ENCODE data around the gene WDR37. TPM values are rescaled to one million over a fixed set of nuclear protein-coding genes. Genes with fewer than 3 reads are reported as not detected.

Gene WDR37
- polyA plus RNA-seq, 1 donor: 12.5 TPM

DNA sequence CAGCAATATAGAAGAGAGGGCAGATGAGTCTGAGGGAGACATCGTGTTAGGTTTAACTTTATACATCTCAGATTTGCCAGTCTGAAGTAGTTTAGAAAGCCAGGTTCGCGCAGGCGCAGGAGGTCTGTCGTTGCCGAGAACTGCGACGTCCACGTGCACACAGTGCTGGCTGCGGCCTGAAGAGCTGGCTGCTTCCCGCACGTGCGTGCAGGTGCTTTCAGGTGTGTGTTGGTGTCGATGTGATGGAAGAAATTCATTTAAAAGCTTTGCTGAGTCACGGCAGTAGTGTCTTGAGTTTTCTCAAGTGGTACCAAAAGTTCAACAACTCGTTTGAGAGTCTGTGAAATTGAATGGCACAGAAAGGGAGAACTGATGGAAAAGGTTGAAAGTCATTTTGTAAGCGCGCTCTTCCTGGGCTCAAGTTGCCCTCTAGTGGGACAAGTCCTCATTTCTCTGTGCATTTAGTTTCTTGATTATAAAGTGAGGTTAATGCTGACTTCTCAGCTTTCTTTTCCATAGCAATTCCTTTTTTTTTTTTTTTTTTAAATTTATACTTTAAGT, 18.6 kb downstream of the WDR37 start:
- DNase-seq: no peak

DNA sequence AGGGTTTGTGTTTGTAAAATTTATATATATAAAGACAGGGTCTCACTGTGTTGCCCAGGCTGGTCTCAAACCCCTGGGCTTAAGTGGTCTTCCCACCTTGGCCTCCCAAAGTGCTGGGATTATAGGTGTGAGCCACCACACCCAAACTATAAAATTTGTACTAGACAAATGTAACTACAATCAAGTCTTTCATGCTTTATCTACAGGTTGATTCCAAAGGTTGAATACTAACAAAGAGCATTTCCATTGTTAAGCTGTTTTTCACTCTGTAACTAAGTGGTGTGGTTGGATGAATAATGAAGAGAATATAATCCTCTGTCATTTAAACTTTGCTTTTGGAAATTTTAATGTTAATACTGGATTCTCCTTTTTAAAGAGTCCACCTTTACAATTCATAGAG, 22.5 kb downstream of the WDR37 start:
- no peak for DNase-seq

DNA sequence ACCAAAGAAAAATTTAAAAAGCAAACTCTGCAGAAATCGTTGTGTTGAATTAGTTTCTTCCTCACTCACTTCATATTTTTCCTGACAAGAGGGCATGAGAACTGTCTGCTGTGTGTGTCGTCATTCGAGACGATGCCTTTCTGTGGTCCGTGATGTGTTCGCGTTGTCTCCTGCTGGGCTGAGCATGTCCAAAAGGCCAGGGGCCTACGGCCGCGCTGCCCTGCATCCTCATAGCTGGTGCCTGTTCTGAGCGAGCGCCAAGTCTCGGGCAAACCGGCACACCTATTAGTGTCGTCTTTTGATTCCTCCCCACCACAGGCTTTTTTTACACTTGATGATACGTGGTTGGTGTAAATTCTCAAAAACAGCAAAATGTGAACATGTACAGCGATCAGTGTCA, 27.4 kb downstream of the WDR37 start:
- DNase-seq: no peak

DNA sequence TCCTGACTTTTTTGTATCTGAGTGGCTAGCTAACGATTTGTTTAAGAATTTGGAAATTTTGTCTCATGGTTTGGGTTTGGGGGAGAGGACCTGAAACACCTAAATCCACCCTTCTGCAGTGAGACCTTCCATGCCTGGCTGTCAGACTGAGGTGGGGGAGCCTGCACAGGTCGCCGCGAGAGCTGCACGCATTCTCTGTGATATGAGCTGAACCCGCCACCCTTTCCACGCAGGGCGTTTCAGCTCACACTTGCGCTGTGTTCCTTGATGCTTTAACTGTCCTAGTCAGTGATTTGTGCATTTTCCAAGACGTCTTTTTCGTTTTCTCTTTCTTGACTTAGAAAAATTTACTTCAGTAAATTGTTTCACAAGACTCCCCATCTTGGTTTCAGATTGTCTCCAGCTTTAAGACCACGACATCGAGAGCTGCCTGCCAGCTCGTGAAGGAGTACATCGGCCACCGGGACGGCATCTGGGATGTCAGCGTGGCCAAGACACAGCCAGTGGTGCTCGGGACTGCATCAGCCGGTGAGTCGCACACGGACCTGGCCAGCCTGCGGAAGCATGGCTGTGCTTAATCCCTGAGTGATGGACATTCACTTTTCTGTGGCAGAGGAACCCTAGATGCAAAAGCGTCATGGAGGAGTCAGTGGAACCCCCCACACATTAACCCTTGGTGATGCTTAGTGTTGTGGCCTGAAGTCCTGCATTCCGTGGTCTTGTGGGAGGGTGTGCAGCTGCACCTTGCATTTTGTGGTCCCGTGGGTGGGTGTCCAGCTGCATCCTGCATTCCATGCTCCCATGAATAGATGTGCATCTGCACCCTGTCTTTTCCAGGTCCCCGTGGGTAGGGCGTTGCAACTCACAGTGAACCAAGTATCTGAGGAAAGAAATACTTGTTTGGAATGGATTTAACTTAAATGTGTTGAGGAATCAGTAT, 28.1 kb downstream of the WDR37 start:
- no peak for DNase-seq

DNA sequence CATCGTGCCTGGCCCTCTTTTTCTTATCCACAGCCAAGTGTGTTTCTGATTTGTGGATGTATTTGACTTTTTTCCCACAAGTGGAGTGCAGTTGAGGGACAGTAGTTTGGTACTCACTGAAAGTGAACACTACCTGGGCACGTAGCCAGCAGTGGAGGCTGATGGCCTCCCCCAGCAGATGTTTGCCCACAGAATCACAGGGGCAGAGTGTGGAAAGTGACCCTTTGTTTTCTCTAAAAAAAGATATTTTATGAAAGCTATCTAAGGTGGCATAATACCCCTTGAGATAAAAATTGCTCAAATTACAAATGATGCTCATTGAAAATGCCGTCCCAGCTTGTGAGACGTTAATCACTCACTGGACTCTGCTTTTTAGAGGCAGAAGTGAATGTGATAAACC, 29.1 kb downstream of the WDR37 start:
- DNase-seq: no peak

DNA sequence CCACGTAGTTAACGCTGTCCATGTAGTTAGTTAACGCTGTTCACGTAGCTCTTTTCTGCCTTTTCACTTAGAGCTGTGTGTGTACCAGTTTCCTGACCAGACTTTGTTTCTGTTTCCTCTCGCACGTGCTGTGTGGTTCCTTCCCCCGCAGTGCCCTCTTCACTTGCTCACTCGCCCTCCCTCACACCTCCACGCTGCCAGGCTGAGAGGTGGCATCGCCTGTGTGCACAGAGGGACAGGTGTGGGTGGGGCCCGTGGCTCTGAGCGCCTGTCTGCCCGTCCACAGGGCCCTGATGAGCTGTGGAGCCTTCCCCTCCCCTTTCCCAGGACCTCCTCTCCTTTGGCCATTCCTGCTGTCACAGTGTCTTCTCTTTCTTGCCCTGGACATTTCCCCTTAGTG, 30.6 kb downstream of the WDR37 start:
- DNase-seq: no peak

DNA sequence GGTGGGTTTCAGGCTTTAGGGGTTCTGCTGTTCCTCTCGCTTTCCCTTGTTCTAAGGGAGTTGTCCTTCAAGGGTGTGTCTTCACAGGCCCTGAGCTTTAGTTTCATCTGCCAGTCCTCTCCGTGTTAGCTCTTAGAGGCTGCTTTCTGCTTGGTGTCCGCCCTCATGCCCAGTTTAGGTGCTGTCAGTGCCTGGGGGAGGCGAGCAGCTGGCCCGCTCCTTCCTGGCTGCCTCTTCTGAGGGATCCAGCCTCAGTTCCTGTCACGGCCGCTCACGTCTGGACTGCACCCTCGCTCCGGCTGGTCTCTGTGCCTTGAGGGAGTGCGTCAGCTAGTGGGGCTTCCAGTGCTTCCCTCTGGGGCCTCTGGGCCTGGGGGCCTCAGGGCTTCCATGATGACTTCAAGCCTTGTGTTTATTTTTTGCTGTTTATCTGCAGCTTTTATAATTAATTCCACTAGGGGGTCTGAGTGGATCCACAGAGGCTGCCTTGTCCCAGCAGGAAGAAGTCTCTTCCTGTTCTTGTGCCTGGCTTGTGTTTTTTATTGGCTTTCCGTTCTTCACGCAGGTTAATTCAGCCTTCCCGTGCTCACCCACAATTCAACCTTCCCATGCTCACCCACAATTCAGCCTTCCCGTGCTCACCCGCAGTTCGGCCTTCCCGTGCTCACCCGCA, 33.0 kb downstream of the WDR37 start:
- no peak for DNase-seq

DNA sequence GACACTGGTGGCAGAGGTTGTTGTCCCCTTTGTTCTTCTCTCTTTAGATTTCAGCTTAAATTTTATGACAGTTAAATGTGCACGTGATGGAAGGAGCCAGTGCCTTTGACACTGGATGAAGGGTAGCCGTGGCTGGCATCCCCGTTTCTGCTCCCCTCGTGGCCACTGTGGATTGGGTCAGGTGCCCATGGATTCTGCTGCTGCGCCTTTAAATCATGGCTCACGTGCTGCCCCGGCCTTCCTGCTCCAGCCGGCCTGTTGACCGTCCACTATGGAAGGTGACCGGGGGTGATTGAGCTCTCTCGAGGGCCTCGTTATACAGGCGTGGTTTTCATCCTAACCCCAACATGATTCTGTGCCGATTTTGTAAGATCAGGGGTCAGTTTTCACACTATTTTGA, 34.5 kb downstream of the WDR37 start:
- no peak for DNase-seq

DNA sequence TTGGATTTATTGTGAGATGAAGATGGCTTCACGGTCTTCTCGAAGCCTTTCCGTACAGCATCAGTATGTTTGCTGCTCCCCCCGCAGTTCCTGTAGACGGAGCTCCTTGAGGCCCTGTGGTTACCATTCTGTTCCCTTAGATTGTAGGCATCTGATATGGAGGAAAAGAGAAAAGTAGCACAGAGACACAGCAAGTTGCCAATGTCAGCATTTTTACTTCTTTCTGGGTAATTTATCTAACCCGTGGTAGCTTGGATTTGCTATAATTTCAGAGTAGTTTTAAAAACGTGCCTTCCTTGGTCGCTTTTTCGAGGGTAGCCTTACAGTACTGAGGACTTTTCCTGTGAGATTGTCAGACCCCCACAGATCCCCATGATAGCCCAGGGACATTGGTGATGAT, 37.5 kb downstream of the WDR37 start:
- no peak for DNase-seq

DNA sequence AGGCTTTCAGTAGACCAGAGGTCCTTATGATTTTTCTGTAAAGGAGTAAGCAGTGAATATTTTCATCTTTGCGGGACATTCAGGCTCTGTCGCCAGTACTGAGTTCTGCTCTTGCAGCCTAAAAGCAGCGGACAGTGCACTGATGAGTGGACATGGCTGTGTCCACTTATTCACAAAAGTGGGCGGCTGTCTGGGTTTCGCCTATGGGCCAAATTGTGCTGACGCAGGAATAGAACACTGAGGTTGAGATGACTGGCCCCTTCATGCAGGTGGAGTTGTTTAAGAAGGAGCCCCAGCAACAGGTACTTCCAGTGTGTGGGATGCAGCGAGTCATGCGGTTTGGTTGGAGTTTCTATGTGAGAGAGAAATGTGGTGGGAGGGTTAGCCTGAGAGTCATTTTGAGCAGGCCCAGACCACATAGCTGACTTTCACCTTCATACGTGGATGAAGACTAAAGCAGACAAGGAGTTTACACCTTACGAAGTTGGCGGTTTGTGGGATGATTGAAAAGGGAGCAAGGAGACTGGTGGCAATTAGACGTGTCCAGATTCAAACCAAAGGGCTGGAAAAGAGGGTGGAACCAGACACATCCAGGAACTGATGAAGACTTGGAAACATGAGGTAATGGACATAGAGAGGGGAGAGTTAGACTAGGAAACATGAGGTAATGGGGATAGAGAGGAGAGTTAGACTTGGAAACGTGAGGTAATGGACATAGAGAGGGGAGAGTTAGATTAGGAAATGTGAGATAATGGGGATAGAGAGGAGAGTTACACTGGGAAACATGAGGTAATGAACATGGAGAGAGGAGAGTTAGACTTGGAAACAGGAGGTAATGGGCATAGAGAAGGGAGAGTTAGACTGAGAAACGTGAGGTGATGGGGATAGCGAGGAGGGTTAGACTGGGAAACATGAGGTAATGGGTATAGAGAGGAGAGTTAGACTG, 38.2 kb downstream of the WDR37 start:
- DNase-seq: no peak

DNA sequence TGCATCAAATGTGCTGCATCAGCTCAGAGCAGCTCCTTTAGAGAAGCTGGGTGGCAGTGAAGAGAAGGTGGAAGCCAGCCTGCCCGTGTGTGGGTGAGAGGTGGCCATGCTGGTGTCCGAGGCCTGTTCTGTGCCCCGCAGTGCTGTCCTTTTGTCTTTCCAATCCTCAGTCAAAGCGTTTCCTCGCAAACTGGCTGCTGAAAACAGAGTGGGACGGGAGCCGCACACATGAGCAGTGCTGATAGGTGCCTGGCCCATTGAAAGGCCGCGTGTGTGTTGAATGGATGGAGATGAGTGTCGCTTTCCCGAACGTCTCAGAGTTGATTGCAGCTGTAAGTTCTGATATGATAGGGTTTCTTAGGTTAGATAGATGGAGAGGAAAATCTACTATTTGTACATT, 39.3 kb downstream of the WDR37 start:
- DNase-seq: no peak

DNA sequence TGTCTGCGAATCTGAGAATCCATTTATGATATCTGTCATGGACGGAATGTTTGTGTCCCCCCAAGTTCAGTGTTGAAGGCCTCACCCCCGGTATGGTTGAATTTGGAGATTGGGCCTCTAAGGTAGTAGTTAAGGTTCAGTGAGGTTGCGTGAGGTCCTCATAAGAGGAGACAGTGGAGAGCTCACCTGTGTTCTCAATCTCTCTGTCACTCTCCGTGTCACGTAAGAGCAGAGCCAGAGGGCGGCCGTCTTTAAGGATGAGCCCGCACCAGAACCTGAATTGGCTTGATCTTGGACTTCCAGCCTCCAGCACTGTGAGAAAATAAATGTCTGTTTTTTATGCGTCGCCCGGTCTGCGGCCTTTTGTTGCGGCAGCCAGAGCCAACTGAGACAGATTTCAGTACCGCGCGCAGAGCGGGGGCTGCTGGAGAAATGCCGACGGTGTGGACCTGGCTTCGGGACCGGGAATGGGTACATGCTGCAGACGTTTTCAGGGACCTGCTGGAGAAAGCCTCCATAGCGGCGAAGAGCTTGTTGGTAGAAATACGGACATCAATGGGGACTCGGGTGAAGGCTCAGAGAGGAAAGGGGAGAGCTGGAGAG, 40.2 kb downstream of the WDR37 start:
- DNase-seq: no peak

DNA sequence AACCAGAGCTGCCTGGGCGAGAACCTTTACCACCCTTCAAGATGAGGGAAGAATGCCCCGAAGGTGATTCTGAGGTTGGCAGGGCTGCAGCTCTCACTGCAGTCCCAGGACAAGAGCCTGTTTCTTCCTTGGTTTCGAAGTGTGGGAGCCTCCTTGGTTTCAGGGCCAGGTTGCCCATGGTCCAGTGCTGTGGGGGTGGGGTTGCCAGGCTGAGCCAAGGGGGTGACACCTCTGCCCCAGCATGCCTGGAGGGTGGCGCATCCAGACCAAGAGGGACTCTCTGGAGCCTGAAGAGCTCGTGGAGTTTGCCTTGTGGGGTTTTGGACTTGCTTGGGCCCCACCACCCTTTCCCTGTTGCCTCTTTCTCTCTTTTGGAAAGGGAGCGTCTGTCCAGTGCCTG, 41.3 kb downstream of the WDR37 start:
- DNase-seq: no peak

DNA sequence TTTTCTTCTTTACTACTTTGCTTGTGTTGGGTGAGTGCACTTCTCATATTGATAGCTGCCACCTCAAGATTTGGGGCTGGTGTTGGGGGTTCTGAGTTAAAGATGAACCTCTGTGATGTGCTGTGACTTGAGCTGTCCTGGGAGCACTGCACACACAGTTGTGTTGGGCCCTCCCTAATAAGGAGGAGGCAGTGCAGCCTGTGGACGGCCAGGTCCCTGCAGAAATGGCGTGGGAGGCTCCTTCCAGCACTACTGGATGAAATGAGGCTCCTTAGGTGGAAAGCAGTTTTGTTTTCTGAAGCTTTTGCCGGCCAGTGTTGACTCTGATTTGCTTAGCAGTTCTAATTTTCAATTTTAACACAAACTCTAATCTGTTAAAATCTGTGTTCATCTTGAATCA, 44.0 kb downstream of the WDR37 start:
- DNase-seq: no peak

DNA sequence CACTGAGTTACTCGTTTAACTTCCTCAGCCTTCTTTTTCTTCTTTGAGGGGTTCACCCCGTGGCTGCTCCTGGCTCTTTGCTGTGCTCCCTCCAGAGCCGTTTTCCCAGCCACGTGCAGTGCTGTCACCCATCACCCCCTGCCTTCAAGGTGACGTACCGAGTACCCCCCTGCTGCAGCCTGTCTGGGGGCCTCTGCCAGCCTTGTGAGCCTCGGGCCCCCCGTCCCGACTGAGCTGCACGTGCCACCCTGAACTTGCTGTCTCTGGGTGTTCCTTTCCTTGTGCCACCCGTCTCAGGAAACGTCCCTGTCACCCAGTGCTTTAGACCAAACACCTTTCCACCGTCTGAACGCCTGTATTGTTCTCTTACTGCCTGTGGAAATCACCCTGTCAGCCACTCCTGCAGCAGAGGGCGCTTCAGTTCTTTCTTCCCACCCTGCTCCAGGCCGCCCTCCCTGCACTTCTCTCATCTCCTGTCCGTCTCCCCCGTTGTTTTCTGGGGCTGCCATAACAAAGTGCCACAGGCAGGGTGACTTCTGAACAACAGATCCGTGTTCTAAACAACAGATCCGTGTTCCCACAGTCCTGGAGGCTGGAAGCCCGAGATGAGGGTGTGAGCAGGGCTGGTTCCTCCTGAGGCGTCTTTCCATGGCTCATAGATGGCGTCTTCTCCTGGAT, 44.6 kb downstream of the WDR37 start:
- no peak for DNase-seq

DNA sequence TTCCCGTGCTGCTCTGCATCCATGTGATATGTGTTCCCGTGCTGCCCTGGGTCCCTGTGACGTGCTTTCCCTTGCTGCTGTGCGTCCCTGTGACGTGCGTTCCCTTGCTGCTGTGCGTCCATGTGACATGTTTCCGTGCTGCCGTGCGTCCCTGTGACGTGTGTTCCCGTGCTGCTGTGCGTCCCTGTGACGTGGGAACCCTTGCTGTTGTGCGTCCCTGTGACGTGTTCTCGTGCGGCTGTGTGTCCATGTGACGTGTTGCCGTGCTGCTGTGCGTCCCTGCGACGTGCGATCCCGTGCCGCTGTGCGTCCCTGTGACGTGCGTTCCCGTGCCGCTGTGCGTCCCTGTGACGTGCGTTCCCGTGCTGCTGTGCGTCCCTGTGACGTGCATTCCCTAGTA, 45.8 kb downstream of the WDR37 start:
- DNase-seq: no peak

DNA sequence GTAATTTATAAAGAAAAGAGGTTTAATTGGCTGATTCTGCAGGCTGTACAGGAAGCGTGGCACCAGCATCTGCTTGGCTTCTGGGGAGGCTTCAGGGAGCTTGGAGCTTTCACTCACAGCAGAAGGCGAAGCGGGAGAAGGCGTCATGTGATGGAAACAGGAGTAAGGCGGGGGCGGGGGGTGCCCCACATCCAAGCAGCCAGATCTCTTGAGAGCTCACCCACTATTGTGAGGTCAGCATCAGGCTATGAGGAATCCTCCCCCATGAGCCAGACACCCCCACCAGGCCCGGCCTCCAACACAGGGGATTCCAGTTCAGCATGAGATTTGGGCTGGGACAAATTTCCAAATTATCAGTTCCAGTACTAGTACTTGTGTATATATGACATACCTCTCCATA, 46.2 kb downstream of the WDR37 start:
- no peak for DNase-seq

DNA sequence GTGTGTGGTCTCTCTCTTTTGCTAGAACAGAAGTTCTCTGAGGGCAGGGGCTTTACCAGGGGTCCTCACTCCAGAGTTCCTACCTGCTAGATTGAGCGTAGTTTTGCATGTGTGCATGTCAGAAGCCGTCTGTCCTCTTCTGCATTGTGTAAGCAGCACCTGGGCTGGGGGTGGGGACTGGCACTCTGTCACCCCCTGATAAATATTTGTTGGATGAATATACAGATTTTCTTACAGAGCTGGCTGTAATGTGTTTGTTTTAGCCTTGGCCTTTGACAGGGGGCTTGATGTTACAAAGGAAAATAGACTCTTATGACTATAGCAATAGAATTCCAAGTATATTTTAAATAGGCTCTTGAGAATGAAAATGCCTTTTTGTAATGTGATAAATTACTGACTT, 46.6 kb downstream of the WDR37 start:
- DNase-seq: no peak

DNA sequence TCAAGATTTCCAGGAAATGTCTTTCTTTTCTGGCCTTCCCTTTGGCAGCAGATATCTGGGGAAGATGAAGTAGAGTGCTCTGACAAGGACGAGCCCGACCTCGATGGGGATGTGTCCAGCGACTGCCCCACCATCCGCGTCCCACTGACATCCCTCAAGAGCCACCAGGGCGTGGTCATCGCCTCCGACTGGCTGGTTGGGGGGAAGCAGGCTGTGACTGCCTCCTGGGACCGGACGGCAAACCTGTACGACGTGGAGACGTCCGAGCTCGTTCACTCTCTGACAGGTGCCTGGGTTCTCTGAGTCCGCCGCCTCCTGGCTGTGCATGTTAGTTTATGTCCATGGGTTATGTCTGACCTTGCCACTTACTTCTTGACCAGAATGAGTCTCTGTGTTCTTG, 47.4 kb downstream of the WDR37 start:
- DNase-seq: no peak

DNA sequence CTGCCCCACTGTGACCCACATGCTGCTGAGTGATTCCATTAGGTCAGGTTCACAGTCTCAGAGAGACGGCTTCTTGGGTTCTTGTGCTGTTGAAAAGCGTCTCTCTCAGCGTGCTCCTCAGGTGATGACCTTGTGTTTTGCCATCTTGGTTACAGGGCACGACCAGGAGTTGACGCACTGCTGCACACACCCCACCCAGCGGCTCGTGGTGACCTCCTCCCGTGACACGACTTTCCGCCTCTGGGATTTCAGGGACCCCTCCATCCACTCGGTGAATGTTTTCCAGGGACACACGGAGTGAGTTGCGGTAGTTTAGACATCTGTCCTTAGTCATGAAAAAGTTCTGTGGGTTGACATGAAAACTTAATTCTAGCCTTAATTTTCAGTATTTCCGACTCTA, 48.8 kb downstream of the WDR37 start:
- DNase-seq: no peak

DNA sequence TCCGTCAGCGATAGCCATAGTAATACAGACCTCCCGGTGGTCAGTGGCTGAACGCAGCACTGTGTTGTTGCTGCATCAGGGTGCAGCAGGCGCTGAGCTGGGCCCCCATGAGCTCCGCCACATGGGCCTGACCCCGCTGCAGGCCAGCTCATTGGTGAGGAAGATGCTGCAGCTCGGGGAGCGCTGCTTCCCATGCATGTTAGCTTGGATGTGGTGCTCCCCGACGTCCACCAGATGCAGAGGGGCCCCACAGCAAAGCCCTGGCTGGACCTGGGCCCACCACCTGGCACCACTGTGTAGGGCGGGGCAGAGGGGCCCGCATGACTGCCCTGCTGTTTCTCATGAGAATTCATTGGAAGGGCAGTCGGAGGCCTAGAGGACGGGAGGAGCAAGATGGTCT, 50.8 kb downstream of the WDR37 start:
- no peak for DNase-seq

DNA sequence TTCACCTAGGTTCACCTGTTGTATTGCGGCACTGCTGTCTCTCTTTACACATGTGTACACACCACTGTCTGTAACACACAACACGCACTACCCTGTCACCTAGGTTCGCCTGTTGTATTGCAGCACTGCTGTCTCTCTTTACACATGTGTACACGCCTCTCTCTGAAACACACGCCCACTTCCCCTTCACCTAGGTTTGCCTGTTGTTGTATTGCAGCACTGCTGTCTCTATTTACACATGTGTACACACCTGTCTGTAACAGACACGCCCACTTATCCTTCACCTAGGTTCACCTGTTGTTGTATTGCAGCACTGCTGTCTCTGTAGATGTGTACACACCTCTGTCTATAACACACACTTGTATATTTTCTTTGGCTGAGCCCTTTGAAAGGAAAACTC, 51.5 kb downstream of the WDR37 start:
- DNase-seq: no peak

All from hindlimb muscle (tissue), 1 donor.